Bronchial epithelial cell (primary cell): Measurements from ENCODE around the gene TNNT1. TPM values are rescaled to one million over a fixed set of nuclear protein-coding genes. Genes with fewer than 3 reads are reported as not detected.

Experiments
- DNase-seq: peaks from one replicate; pipeline ENCODE4 v3.0.0-alpha.2; 2010; ENCODE audit warnings: low read depth
- FAIRE-seq: peaks from 2 replicates; lab custom pipeline; 2011; peaks lifted over from hg19 to GRCh38; lab: Jason Lieb, UNC
- H3K27me3 ChIP-seq: 2 replicates; pipeline ENCODE4 v1.5.1; 2011; ENCODE audit warnings: low read length; ENCODE audit not compliant: control insufficient read depth, insufficient read depth
- H3K36me3 ChIP-seq: 2 replicates; pipeline ENCODE4 v1.5.1; 2011; ENCODE audit warnings: low read length; ENCODE audit not compliant: control insufficient read depth, insufficient read depth
- H3K4me3 ChIP-seq: 2 replicates; pipeline ENCODE4 v1.5.1; 2011; ENCODE audit warnings: mild to moderate bottlenecking, low read depth, low read length, control low read depth
- CTCF ChIP-seq: IDR thresholded peaks from 2 replicates; pipeline ENCODE4 v1.5.1; 2011; ENCODE audit warnings: mild to moderate bottlenecking, moderate library complexity, low read length, control low read depth, inconsistent platforms; ENCODE audit not compliant: insufficient read depth, severe bottlenecking
- total RNA-seq: library from RNA; depleted of rRNA; stranded (reverse); fragments of >200 nt; gene quantifications from 2 replicates; pipeline ENCODE4 v1.2.1, GENCODE V29; 2014

TNNT1 gene
- total RNA-seq, 1 donor from 2014 or later, result 65.0 TPM

- peak; percentile 62 for TF ChIP-seq CTCF
These were observed 60.3 kb downstream of the TNNT1 start for GRCh38 chr19:55088543-55089341.

GRCh38 chr19:55088021-55088451 lies 61.0 kb downstream of the TNNT1 start:
- FAIRE-seq, result peak; percentile 75
- no peak for DNase-seq
- Histone ChIP-seq H3K27me3 (no peaks in the 10 kb centered on the region), H3K4me3 (no peak overlapping the region), H3K36me3 (peaks cover 15% of the 10 kb centered on the region)
- TF ChIP-seq CTCF, result no peak

More at GRCh38 chr19:55088543-55089341, 60.3 kb downstream of the TNNT1 start:
- H3K27me3 ChIP-seq, result no peaks in the 10 kb centered on the region
- DNase-seq (peak; percentile 41), FAIRE-seq (no peak)
- no peak overlapping the region for H3K4me3 ChIP-seq
- H3K36me3 ChIP-seq, result peaks cover 12% of the 10 kb centered on the region

GRCh38 chr19:55087542-55087901 lies 61.5 kb downstream of the TNNT1 start:
- Histone ChIP-seq H3K36me3 (peaks cover 12% of the 10 kb centered on the region), H3K4me3 (no peak overlapping the region), H3K27me3 (no peaks in the 10 kb centered on the region)
- DNase-seq (no peak), FAIRE-seq (no peak)
- no peak for TF ChIP-seq CTCF

GRCh38 chr19:55086730-55087541 lies 62.1 kb downstream of the TNNT1 start:
- FAIRE-seq (no peak), DNase-seq (peak; percentile 86)
- no peak for TF ChIP-seq CTCF
- H3K36me3 ChIP-seq, result peaks cover 10% of the 10 kb centered on the region
- no peaks in the 10 kb centered on the region for H3K27me3 ChIP-seq
- H3K4me3 ChIP-seq, result peak overlapping the region; percentile 28

- no peak overlapping the region for H3K4me3 ChIP-seq
- DNase-seq (no peak), FAIRE-seq (no peak)
- H3K27me3 ChIP-seq, result no peaks in the 10 kb centered on the region
- H3K36me3 ChIP-seq, result peaks cover 12% of the 10 kb centered on the region
- TF ChIP-seq CTCF, result no peak
These were observed 62.9 kb downstream of the TNNT1 start for GRCh38 chr19:55085923-55086715.
